ENCODE results near the gene ABTB2.

- TF ChIP-seq, protein P1, sequence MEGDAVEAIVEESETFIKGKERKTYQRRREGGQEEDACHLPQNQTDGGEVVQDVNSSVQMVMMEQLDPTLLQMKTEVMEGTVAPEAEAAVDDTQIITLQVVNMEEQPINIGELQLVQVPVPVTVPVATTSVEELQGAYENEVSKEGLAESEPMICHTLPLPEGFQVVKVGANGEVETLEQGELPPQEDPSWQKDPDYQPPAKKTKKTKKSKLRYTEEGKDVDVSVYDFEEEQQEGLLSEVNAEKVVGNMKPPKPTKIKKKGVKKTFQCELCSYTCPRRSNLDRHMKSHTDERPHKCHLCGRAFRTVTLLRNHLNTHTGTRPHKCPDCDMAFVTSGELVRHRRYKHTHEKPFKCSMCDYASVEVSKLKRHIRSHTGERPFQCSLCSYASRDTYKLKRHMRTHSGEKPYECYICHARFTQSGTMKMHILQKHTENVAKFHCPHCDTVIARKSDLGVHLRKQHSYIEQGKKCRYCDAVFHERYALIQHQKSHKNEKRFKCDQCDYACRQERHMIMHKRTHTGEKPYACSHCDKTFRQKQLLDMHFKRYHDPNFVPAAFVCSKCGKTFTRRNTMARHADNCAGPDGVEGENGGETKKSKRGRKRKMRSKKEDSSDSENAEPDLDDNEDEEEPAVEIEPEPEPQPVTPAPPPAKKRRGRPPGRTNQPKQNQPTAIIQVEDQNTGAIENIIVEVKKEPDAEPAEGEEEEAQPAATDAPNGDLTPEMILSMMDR (IDR thresholded peaks at IDR 0.05), result no peak
- no peak for TF ChIP-seq POLR2A (IDR thresholded peaks at IDR 0.05)
These were observed 40.8 kb downstream of the ABTB2 start for GRCh38 chr11:34317036-34317360.

Measured in esophagus squamous epithelium (tissue), 4 donors.